GM23338 (cell line): Measurements from ENCODE around the gene OVOL3. TPM values are rescaled to one million over a fixed set of nuclear protein-coding genes. Genes with fewer than 3 reads are reported as not detected.

Experiments
- polyA plus RNA-seq: library from polyadenylated mRNA; unstranded; fragments of >200 nt; fragmentation: Nextera tagmentation; extraction: Ambion mirVana; gene quantifications from 2 replicates; pipeline ENCODE4 v1.2.1, GENCODE V29; 2016
- total RNA-seq: library from RNA; depleted of rRNA; stranded (reverse); fragments of >200 nt; shearing (Covaris generic); gene quantifications from 2 replicates; pipeline ENCODE4 v1.2.3, GENCODE V29; 2014; rRNA removed

Gene OVOL3
- total and polyA plus RNA-seq, 2 experiments from 2014 or later: not detected

Other genes starting within 250 kb of the OVOL3 start
- 28.2 and 30.2 TPM in 2 replicates for gene APLP1, start 242.6 kb upstream of the OVOL3 start, total RNA-seq
- 36.0 and 39.0 TPM in 2 replicates for gene APLP1, start 242.6 kb upstream of the OVOL3 start, polyA plus RNA-seq
- 8.7 and 15.7 TPM in 2 replicates for gene NFKBID, start 210.6 kb upstream of the OVOL3 start, total RNA-seq
- 10.5 and 12.1 TPM in 2 replicates for gene NFKBID, start 210.6 kb upstream of the OVOL3 start, polyA plus RNA-seq
- gene HCST, start 208.6 kb upstream of the OVOL3 start, total RNA-seq: not detected in 2 replicates
- 2.1 and 6.7 TPM in 2 replicates for gene HCST, start 208.6 kb upstream of the OVOL3 start, polyA plus RNA-seq
- not detected in 2 replicates for gene TYROBP, start 202.8 kb upstream of the OVOL3 start, total RNA-seq
- gene TYROBP, start 202.8 kb upstream of the OVOL3 start, polyA plus RNA-seq: 0.99 TPM in 1 of 2 replicates, not detected in the other
- gene LRFN3, start 174.8 kb upstream of the OVOL3 start, total RNA-seq: 15.1 and 18.2 TPM in 2 replicates
- 5.8 and 6.0 TPM in 2 replicates for gene LRFN3, start 174.8 kb upstream of the OVOL3 start, polyA plus RNA-seq
- gene SDHAF1, start 116.0 kb upstream of the OVOL3 start, total RNA-seq: 45.8 and 55.9 TPM in 2 replicates
- gene SDHAF1, start 116.0 kb upstream of the OVOL3 start, polyA plus RNA-seq: 19.9 TPM in 2 replicates
- gene SYNE4, start 102.3 kb upstream of the OVOL3 start, total RNA-seq: 24.1 and 26.1 TPM in 2 replicates
- 47.3 and 49.8 TPM in 2 replicates for gene SYNE4, start 102.3 kb upstream of the OVOL3 start, polyA plus RNA-seq
- 28.5 and 33.6 TPM in 2 replicates for gene ALKBH6, start 96.9 kb upstream of the OVOL3 start, total RNA-seq
- gene ALKBH6, start 96.9 kb upstream of the OVOL3 start, polyA plus RNA-seq: 51.4 and 54.6 TPM in 2 replicates
- 12.4 and 19.1 TPM in 2 replicates for gene CLIP3, start 78.3 kb upstream of the OVOL3 start, total RNA-seq
- gene CLIP3, start 78.3 kb upstream of the OVOL3 start, polyA plus RNA-seq: 15.1 and 15.2 TPM in 2 replicates
- 10.3 and 12.7 TPM in 2 replicates for gene THAP8, start 56.9 kb upstream of the OVOL3 start, total RNA-seq
- 12.2 and 13.7 TPM in 2 replicates for gene THAP8, start 56.9 kb upstream of the OVOL3 start, polyA plus RNA-seq
- gene WDR62, start 56.2 kb upstream of the OVOL3 start, total RNA-seq: 41.0 and 45.4 TPM in 2 replicates
- gene WDR62, start 56.2 kb upstream of the OVOL3 start, polyA plus RNA-seq: 13.3 and 14.1 TPM in 2 replicates
- gene POLR2I, start 3.7 kb downstream of the OVOL3 start, total RNA-seq: 94.0 and 110 TPM in 2 replicates
- gene POLR2I, start 3.7 kb downstream of the OVOL3 start, polyA plus RNA-seq: 413 and 427 TPM in 2 replicates
- gene TBCB, start 4.3 kb downstream of the OVOL3 start, total RNA-seq: 254 and 275 TPM in 2 replicates
- gene TBCB, start 4.3 kb downstream of the OVOL3 start, polyA plus RNA-seq: 277 and 290 TPM in 2 replicates
- 112 and 123 TPM in 2 replicates for gene CAPNS1, start 28.9 kb downstream of the OVOL3 start, total RNA-seq
- 227 and 230 TPM in 2 replicates for gene CAPNS1, start 28.9 kb downstream of the OVOL3 start, polyA plus RNA-seq
- 0.52 TPM in 1 of 2 replicates, not detected in the other for gene COX7A1, start 41.3 kb downstream of the OVOL3 start, total RNA-seq
- gene COX7A1, start 41.3 kb downstream of the OVOL3 start, polyA plus RNA-seq: 5.5 and 6.3 TPM in 2 replicates
- gene ZNF565, start 103.5 kb downstream of the OVOL3 start, total RNA-seq: 2.4 TPM in 2 replicates
- 1.9 and 3.2 TPM in 2 replicates for gene ZNF565, start 103.5 kb downstream of the OVOL3 start, polyA plus RNA-seq
- 227 and 249 TPM in 2 replicates for gene ZNF146, start 104.0 kb downstream of the OVOL3 start, total RNA-seq
- gene ZNF146, start 104.0 kb downstream of the OVOL3 start, polyA plus RNA-seq: 111 and 143 TPM in 2 replicates